Activated naive CD4-positive, alpha-beta T cell treated with anti-CD3 and anti-CD28 coated beads, Interleukin-2, amount 10 ng/mL, durations not matched to agents 7 days and 5 days (primary cell): ENCODE measurements around the gene PPL.
"Not testable (repeated sequence)": the region's sequence is repeated elsewhere in the genome, so short reads cannot be mapped to it uniquely, and the experiment has no call there.

Experiments
- CTCF ChIA-PET: fragments of 350-600 bp; sonication (Branson Sonifier 250); formaldehyde crosslinking; loops from one replicate; lab custom pipeline; 2021; ENCODE audit warnings: antibody characterized with exemption; lab: Charles Lee
- DNase-seq: peaks from one replicate; pipeline ENCODE4 v3.0.0-alpha.2; 2020
- H3K27ac Mint-ChIP-seq: one replicate; pipeline ENCODE4 v1.8.0; 2021; ENCODE audit warnings: mild to moderate bottlenecking, moderate library complexity, mixed read lengths
- H3K27me3 Mint-ChIP-seq: one replicate; pipeline ENCODE4 v1.8.0; 2021; ENCODE audit warnings: mild to moderate bottlenecking, mixed read lengths
- H3K36me3 Mint-ChIP-seq: one replicate; pipeline ENCODE4 v1.8.0; 2021; ENCODE audit warnings: mixed read lengths
- H3K4me1 Mint-ChIP-seq: one replicate; pipeline ENCODE4 v1.8.0; 2021; ENCODE audit warnings: mixed read lengths
- H3K4me3 Mint-ChIP-seq: one replicate; pipeline ENCODE4 v1.8.0; 2021; ENCODE audit warnings: mild to moderate bottlenecking, moderate library complexity, mixed read lengths
- H3K9me3 Mint-ChIP-seq: one replicate; pipeline ENCODE4 v1.8.0; 2021; ENCODE audit warnings: mixed read lengths

Gene PPL

DNA sequence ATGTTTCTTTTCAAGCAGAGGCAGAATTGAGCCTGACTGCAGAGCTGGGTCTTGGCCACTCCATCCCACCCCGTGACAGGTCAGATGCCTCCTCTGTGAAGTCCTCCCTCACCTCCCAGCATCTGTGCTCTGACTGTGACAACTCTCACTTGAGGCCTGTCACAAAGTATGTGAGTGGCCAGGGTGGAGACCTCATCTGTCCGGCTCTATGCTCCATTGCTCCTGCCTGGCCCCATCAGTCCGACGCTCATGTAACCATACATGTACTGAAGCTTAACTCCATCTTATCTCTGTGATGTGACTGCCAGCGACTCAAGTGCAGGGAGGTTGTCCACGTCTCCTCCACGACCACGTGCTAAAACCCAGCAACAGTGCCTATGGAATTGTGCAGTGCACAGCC lies 3.5 kb downstream of the PPL start:
- H3K27ac Mint-ChIP-seq, result no peak overlapping the region
- peaks cover 76% of the 10 kb centered on the region for H3K27me3 Mint-ChIP-seq
- DNase-seq, result no peak
- H3K4me3 Mint-ChIP-seq, result no peak overlapping the region
- CTCF ChIA-PET, result no interaction called here
- H3K4me1 Mint-ChIP-seq, result peaks cover 8% of the 10 kb centered on the region
- no peaks in the 10 kb centered on the region for H3K36me3 Mint-ChIP-seq
- H3K9me3 Mint-ChIP-seq, result no peaks in the 10 kb centered on the region

DNA sequence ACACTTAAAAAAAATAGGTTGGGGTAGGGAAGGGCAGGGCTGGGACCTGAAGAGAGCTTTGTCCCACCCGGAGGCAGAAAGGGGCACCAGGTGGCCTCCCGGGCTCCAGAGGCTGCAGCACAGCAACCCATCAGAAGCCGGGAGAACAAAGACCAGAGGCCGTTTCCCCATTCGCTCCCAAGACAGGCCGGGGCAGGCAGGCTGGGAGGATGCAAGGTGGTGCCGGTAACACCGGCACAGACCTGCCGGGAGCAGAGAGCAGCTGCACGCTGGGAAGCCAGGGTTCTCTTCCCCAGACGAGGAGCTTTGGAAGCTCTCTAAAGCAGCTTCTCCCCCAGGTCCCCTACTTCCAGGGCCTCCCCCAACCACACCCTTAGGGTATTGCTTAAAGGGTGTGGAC lies 5.6 kb downstream of the PPL start:
- H3K9me3 Mint-ChIP-seq, result peaks cover 7% of the 10 kb centered on the region
- H3K4me1 Mint-ChIP-seq, result peaks cover under 1% of the 10 kb centered on the region
- DNase-seq, result no peak
- no peak overlapping the region for H3K4me3 Mint-ChIP-seq
- peaks cover 56% of the 10 kb centered on the region for H3K27me3 Mint-ChIP-seq
- H3K36me3 Mint-ChIP-seq, result no peaks in the 10 kb centered on the region
- no peak overlapping the region for H3K27ac Mint-ChIP-seq
- CTCF ChIA-PET, result interaction anchor here (1.6 kb wide), 1 partner anchor 69 kb away, joined by 4 read pairs; no protein-coding TSS in a partner anchor

DNA sequence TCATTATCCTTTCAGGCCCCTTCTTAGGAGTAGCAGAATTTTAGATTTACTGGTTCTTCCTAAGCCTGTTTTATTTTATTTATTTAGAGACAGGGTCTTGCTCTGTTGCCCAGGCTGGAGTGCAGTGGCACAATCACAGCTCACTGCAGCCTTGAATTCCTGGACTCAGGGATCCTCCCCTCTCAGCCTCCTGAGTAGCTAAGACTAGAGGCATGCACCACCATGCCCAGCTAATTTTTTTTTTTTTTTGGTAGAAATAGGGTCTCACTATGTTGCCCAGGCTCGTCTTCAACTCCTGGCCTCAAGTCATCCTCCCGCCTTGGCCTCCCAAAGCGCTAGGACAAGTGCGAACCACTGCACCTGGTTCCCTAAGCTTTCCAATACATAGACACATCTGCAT lies 7.3 kb downstream of the PPL start:
- H3K27ac Mint-ChIP-seq, DNase-seq, CTCF ChIA-PET, H3K4me1 Mint-ChIP-seq, H3K36me3 Mint-ChIP-seq, H3K4me3 Mint-ChIP-seq: not testable (repeated sequence)
- Mint-ChIP-seq H3K9me3 (peaks cover 12% of the 10 kb centered on the region), H3K27me3 (peaks cover 39% of the 10 kb centered on the region)

DNA sequence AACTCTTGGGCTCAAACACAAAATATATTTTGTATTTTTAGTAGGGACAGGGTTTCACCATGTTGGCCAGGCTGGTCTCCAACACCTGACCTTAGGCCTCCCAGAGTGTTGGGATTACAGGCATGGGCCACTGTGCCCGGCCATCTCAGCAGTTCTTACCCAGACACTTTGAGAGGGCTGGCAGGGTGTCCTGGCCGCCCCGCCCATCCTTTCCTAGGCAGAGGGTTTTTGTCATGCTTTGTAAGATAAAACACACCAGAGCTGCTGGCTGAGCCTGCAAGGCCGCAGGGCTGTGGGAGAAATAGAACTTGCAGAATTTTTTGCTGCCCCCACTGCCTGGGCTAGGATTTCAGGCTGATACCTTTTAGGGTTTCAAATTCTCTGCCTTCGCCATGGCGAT lies 8.7 kb downstream of the PPL start:
- H3K4me1 Mint-ChIP-seq, result no peaks in the 10 kb centered on the region
- no peaks in the 10 kb centered on the region for H3K36me3 Mint-ChIP-seq
- DNase-seq, result no peak
- H3K27me3 Mint-ChIP-seq, result peaks cover 31% of the 10 kb centered on the region
- H3K4me3 Mint-ChIP-seq, result no peak overlapping the region
- CTCF ChIA-PET, result no interaction called here
- peaks cover 12% of the 10 kb centered on the region for H3K9me3 Mint-ChIP-seq
- no peak overlapping the region for H3K27ac Mint-ChIP-seq

DNA sequence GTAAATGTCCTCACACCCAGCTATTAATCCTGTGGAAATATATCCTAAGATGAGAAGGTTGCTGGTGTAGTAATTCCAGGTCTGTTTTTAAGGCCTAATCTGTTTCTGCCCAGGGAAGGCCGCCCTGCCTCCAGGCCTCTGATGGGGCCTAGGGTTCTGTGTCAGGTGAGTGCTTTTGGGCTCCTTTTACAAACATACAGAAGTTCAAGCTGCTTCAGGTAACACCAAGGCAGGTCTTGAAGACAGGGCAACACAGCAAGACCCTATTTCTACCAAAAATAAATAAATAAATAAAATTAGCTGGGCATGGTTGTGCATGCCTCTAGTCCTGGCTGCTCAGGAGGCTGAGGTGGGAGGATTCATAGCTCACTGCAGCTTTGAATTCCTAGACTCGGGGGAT lies 9.3 kb downstream of the PPL start:
- DNase-seq, result no peak
- H3K4me1 Mint-ChIP-seq, result no peaks in the 10 kb centered on the region
- CTCF ChIA-PET, result no interaction called here
- peaks cover 12% of the 10 kb centered on the region for H3K9me3 Mint-ChIP-seq
- no peaks in the 10 kb centered on the region for H3K36me3 Mint-ChIP-seq
- no peak overlapping the region for H3K4me3 Mint-ChIP-seq
- peaks cover 31% of the 10 kb centered on the region for H3K27me3 Mint-ChIP-seq
- H3K27ac Mint-ChIP-seq, result no peak overlapping the region

DNA sequence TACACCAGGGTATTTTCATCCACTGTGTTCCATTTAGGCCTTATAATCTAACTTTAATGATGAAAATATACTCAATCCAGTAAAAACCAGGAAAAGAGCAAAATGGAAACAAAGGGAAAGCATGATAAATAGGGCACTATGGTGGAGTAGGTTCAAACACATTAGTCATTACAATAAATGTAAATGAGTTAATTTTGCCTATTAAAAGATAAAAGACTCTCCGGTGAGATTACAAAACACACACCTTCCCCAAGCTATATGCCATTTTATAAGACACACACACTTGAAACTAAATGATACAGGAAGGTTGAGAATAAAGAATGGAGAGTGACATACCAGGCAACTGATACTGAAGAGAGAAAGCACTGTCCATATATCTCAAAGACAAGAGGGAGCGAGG lies 10.0 kb downstream of the PPL start:
- H3K4me1 Mint-ChIP-seq, result no peaks in the 10 kb centered on the region
- H3K9me3 Mint-ChIP-seq, result peaks cover 12% of the 10 kb centered on the region
- CTCF ChIA-PET, result no interaction called here
- H3K4me3 Mint-ChIP-seq, result no peak overlapping the region
- H3K27me3 Mint-ChIP-seq, result peaks cover 31% of the 10 kb centered on the region
- no peak overlapping the region for H3K27ac Mint-ChIP-seq
- DNase-seq, result no peak
- H3K36me3 Mint-ChIP-seq, result no peaks in the 10 kb centered on the region

DNA sequence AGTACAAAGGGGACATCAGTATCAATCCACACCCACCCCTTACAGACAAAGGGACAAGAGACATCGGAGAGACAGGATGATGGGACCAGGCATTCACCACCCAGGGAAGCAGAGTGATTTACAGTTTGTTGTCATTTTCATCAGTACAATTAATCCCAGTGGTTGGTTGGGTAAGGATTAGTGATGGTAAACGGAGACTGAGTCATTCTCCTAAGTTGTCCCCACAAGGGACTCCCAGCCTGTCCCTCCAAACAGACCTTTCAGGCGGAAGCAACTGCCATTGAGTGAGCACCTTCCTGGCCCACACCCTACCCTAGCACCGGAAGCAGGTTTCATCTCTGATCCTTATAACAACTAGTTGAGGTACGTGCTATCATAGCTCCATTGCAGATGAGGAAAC lies 11.2 kb downstream of the PPL start:
- H3K4me3 Mint-ChIP-seq, result no peak overlapping the region

DNA sequence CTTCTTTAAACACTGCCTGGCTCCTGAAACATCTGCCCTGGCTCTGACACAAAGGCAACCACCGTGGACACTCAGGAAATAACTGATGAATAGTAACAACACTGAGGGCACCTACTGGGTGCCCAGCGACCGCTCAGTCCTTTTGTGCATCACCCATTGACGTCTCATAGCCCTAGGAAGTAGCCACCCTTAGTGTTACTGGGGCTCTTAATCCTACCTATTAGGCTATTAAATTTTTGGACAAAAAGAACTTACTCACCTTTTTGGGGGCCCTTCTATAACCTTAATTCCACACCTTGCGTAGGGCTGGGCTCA lies 11.7 kb downstream of the PPL start:
- Mint-ChIP-seq H3K27me3 (peaks cover 24% of the 10 kb centered on the region), H3K27ac (no peak overlapping the region), H3K36me3 (no peaks in the 10 kb centered on the region), H3K9me3 (peaks cover 12% of the 10 kb centered on the region), H3K4me1 (no peaks in the 10 kb centered on the region), H3K4me3 (no peak overlapping the region)
- CTCF ChIA-PET, result no interaction called here
- no peak for DNase-seq

More for the DNA sequence above, 11.2 kb downstream of the PPL start:
- H3K27ac Mint-ChIP-seq, result no peak overlapping the region
- CTCF ChIA-PET, result no interaction called here
- H3K4me1 Mint-ChIP-seq, result no peaks in the 10 kb centered on the region
- H3K27me3 Mint-ChIP-seq, result peaks cover 29% of the 10 kb centered on the region
- H3K36me3 Mint-ChIP-seq, result no peaks in the 10 kb centered on the region
- DNase-seq, result no peak
- H3K9me3 Mint-ChIP-seq, result peaks cover 12% of the 10 kb centered on the region

DNA sequence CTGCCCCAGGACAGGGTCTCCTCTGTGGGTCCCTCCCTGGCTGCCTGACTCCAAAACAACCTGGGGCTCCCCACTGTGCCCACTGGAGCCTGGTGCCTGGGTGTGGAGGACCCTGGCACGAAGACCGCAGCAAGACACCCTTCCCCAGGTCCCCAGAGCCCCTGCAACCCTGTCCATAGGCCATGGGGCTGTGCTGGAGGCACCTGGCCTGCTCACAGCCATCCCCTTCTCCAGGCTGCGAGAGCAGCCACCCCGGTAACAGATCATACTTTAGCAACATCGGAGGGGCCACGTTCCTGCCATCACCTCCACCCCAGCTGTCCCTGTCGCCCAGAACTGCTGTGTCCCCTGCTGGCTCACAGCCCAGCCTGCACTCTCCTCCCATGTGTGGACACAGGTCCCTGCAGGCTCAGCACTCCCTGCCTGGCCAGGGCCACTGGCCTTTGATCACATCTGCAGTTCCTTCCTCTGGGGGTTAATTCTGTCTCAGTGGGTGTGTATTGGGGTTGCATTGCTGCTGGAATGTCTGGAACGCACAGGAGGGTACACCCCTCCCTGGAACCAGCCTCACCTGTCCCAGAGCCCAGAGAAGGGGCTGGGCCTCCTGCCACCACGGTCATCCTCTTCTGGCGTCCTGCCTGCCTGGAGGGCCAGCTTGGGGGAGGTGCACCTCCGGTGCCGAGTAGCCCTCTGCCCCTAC lies 12.2 kb downstream of the PPL start:
- no peak overlapping the region for H3K4me3 Mint-ChIP-seq
- H3K4me1 Mint-ChIP-seq, result no peaks in the 10 kb centered on the region
- H3K36me3 Mint-ChIP-seq, result no peaks in the 10 kb centered on the region
- no peak overlapping the region for H3K27ac Mint-ChIP-seq
- CTCF ChIA-PET, result no interaction called here
- no peak for DNase-seq
- peaks cover 12% of the 10 kb centered on the region for H3K9me3 Mint-ChIP-seq
- H3K27me3 Mint-ChIP-seq, result peaks cover 19% of the 10 kb centered on the region

DNA sequence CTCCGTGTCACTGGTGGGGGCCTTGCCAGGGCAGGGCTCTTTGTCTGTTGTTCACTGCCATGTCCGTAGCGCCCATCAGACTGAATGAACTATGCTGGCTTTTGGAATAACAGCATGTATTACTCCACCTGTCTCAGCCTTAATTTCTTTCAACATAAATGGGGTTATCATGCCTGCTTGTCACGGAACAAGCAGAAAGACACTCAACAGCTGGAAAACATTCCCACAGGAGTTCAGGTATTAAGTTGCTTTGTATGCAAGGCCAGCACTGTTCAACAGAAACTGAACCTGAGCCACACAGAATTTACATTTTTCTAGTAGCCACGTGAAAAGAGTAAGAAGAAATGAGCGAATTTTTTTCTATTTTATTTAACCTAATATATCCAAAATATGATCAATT lies 13.1 kb downstream of the PPL start:
- Mint-ChIP-seq H3K4me1 (no peaks in the 10 kb centered on the region), H3K36me3 (no peaks in the 10 kb centered on the region), H3K9me3 (peaks cover 12% of the 10 kb centered on the region), H3K4me3 (no peak overlapping the region), H3K27me3 (peaks cover 16% of the 10 kb centered on the region), H3K27ac (no peak overlapping the region)
- DNase-seq, result no peak
- CTCF ChIA-PET, result no interaction called here

DNA sequence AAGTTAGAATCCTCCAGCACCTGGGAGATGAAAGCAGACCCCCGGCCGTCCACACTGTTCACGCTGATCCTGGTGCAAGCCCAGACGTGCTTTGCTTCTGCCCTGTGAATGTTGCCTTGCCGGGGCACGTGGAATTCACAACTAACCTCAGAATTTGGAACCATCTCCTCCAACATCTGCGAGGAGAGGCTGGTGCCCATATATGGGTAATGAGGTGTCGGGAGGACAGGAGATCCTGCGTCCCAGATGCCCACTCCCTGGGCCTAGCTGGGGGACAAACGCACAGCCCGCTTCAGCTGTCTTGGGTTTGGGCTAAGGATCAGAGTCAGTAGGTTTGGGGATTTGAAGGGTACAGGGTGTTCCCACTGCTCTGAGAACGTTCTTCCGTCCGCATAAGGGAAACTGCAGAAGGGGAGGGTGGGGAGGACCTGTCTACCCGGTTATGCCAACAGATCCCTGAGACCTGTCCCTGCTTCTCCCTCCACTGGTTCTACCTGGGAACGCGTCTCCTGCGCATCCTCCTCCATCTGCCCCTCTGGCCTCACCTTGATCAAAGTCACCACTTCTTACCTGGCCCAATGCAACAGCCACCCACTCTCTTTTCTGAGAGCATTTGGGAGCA lies 14.1 kb downstream of the PPL start:
- no peak for DNase-seq
- Mint-ChIP-seq H3K36me3 (no peaks in the 10 kb centered on the region), H3K27ac (no peak overlapping the region), H3K27me3 (peaks cover 24% of the 10 kb centered on the region), H3K9me3 (peaks cover 12% of the 10 kb centered on the region), H3K4me3 (no peak overlapping the region), H3K4me1 (no peaks in the 10 kb centered on the region)
- CTCF ChIA-PET, result no interaction called here

DNA sequence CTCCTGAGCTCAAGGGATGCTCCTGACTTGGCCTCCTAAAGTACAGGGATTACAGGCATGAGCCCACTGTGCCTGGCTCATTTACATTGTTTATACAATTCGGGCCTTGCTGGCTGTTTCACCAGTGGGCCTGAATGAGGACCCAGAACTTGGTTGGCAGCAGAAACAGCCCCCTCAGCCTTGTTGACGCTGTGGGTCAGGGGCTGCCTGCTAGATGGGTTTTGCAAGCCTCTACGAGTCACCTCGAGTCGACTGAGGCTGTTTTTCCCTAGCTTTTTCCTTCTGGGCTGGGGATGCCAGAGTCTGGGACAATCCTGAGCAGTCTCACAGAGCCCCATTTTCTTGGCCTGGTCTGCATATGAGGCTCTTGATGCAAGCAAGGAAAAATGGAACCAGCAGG lies 16.1 kb downstream of the PPL start:
- Mint-ChIP-seq H3K27ac (no peak overlapping the region), H3K4me3 (no peak overlapping the region), H3K4me1 (no peaks in the 10 kb centered on the region), H3K36me3 (no peaks in the 10 kb centered on the region), H3K9me3 (no peaks in the 10 kb centered on the region), H3K27me3 (peaks cover 27% of the 10 kb centered on the region)
- CTCF ChIA-PET, result no interaction called here
- no peak for DNase-seq

DNA sequence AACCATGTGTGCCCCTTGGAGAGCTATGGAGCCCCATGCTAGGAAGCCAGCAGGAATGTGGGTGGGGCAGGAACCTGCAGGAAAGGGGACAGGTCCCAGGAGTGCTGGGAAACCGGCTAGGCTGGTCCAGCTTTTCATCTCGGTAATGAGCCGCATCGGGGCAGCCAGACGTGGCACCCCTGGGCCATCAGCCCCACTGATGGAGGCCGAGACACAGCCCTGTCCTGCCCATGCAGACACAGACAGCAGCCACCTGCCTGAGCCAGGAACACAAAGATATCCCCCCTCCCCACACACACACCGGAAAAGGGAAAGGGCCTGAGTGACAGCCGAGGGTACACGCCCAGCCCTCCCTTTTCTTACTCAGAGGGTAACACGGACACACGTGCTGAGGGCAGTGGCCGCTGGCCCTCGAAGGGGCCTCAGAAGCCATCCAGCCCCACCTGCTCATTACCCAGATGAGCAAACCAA lies 18.1 kb downstream of the PPL start:
- DNase-seq, result no peak
- CTCF ChIA-PET, result no interaction called here
- no peaks in the 10 kb centered on the region for H3K36me3 Mint-ChIP-seq
- H3K9me3 Mint-ChIP-seq, result no peaks in the 10 kb centered on the region
- peaks cover 27% of the 10 kb centered on the region for H3K27me3 Mint-ChIP-seq
- H3K4me1 Mint-ChIP-seq, result no peaks in the 10 kb centered on the region
- H3K27ac Mint-ChIP-seq, result no peak overlapping the region
- no peak overlapping the region for H3K4me3 Mint-ChIP-seq

DNA sequence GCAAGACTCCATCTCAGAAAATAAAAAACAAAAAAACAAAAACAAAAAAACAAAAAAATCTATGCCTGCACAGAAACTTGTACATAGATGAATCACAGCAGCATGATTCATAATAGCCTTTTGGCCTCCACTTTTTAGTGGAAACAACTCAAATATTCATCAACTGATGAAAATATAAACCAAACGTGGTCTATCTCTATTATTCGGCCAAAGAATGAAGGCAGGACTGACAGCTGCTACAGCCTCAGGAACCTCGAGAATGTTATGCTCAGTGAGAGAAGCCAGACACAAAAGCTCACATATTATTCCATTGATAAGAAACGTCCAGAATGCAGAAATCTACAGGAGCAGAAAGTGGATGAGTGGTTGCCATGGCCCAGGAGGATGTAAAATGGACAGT lies 19.8 kb downstream of the PPL start:
- H3K4me3 Mint-ChIP-seq, result no peak overlapping the region
- DNase-seq, result no peak
- H3K4me1 Mint-ChIP-seq, result no peaks in the 10 kb centered on the region
- no peaks in the 10 kb centered on the region for H3K9me3 Mint-ChIP-seq
- peaks cover 14% of the 10 kb centered on the region for H3K27me3 Mint-ChIP-seq
- no peak overlapping the region for H3K27ac Mint-ChIP-seq
- no peaks in the 10 kb centered on the region for H3K36me3 Mint-ChIP-seq
- CTCF ChIA-PET, result no interaction called here

DNA sequence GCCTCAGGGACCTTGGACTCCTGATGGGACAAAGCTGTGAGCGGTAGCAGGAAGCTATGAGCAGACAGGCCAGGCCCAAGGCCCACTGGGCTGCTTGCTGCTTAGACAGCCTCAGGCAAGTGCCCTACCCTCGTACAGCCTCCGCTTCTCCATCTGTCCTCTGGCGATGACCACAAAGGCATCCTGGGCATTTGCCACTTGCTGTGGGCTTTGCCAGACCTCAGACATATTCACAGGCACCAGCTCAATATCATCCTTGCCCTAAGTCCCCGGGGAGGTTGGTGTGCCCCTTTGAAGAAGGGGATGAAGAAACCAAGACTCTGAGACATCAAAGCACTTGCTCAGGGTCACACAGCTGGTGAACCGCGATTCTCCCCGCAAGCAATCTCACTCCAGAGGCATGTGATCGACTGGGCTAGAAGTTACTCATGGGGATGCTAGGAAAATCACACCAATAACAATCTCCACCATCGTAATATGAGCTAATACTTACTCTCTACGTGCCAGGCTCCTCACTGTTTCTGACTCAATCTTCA lies 21.7 kb downstream of the PPL start:
- Mint-ChIP-seq H3K9me3 (no peaks in the 10 kb centered on the region), H3K36me3 (no peaks in the 10 kb centered on the region), H3K27me3 (peaks cover 14% of the 10 kb centered on the region), H3K27ac (no peak overlapping the region), H3K4me3 (no peak overlapping the region), H3K4me1 (no peaks in the 10 kb centered on the region)
- CTCF ChIA-PET, result no interaction called here
- no peak for DNase-seq
